Inflammatory macrophage treated with lipopolysaccharide for 1 hour (primary cell): Measurements from ENCODE around the gene OAS1.

ENCODE experiments used
- DNase-seq, 2 donors: peaks; one replicate each; pipeline ENCODE4 v3.0.0-alpha.2; 2020 to 2022

Gene OAS1

DNA sequence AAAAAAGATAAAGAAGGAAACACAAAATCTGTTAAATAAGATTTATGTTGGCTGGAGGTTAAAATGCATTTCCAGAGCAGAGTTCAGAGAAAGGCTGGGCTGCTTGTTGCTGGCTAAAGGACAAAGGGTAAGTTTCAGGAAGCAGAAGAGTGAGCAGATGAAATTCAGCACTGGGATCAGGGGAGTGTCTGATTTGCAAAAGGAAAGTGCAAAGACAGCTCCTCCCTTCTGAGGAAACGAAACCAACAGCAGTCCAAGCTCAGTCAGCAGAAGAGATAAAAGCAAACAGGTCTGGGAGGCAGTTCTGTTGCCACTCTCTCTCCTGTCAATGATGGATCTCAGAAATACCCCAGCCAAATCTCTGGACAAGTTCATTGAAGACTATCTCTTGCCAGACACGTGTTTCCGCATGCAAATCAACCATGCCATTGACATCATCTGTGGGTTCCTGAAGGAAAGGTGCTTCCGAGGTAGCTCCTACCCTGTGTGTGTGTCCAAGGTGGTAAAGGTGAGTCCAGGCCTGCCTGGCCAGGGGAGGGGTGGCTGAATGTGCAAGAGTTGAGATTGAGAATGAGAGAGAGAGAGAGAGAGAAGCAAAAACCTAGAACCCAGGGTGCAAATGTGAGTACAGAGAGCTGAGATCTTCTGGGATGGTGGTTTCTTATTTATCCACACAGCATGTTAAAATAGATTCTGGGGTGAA lies at the start of gene OAS1:
OAS1 (plus strand) TSS at position 251 of the 703 bp plus-strand sequence; CDS start at position 329, 78 bp downstream.
- peak; percentile 71 to 81 for DNase-seq

DNA sequence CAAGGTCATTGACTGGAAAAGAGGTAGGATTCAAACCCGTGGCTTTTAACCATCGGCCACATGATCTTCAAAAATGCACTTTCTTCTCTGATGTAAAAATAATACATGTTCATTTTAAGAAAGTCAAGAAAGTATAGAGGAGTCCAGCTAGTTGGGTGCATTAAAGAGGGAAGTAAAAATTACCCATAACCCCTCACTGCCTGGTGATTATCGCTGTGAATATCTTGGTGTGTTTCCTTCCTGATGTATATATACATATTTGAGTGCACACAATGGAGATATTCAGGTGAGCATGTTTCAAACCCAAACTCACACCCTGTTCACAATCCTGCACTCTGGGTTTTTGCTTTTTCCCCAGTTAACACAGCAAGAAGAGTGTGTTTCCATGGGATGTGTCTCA lies 47.5 kb upstream of the OAS1 start:
- no peak for DNase-seq

GRCh38 chr12:112860181-112860580 lies 46.6 kb upstream of the OAS1 start:
- no peak for DNase-seq

DNA sequence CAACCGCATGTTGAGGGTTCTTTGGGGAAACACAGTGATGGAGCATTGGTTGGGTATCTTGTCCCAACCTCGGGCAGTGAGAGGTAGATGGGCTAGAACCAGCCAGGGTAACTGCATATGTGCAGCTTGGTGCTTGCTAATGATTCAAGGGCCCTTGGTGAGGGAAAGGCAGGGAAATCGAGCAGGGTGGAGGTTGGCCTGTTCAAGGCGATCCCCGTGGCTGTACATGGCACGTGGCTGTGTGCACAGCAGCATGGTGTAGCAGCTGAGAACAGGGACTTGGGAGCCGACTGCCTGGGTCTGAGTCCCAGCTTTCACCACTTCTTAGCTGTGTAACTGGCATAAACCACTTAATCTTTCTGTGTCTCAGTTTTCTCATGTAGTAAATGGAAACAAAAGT lies 45.5 kb upstream of the OAS1 start:
- DNase-seq, result no peak

- no peak for DNase-seq
Measured at GRCh38 chr12:112862636-112863290, 44.0 kb upstream of the OAS1 start.

GRCh38 chr12:112868459-112869041 lies 38.2 kb upstream of the OAS1 start:
- DNase-seq, result no peak

GRCh38 chr12:112869091-112869490 lies 37.7 kb upstream of the OAS1 start:
- no peak for DNase-seq

- DNase-seq, result no peak
Measured at GRCh38 chr12:112869778-112870177, 37.0 kb upstream of the OAS1 start.

DNA sequence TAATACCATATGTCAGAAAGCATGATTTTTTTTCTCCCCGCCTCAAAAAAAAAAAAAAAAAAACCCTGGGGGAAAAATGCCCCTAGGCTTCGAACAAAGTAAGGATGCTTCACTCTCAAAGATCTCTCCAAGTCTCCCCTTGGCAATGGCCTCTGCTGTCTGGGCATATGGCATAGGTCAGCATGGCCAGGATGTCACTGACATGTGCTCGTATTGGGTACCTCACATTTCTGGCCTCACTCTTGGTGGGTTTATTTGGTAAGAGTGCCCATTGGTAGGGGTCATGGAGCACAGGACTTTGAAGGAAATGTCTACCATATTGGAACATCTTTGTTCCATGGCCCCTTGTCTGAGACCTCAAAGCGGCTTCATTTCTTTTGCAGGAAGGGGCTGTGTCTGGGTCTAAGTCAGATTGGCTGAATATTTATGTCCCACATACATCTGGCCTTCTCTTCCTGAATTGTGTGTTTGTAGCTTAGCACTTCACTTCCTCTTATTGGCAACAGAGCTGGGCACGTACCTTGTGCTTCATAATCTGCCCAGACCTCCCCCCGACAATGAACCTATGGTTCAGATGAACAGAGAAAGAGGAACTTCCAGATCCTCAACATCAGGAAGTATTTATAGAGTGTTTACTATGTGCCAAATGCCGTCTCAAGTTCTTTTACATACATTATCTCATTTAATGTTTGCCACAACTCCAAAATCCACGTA lies 36.3 kb upstream of the OAS1 start:
- DNase-seq, result peak; percentile 20 to 28

- no peak for DNase-seq
Measured at GRCh38 chr12:112875608-112876007, 31.2 kb upstream of the OAS1 start.

DNA sequence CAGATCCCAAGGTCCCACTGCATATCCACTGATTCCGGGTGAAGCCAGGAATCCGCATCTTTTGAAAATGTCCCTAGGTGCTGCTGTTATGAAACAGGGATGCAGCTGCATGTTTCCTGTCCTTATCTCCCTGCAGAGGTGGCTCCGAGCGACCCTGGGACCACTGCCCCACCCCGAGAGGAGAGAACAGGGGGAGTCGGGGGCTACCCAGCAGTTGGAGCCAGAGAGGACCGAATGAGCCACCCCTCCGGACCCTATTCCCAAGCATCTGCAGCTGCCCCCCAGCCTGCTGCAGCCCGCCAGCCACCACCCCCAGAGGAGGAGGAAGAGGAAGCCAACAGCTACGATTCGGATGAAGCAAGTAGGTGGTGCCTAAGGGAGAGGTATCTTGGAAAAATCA lies 30.3 kb upstream of the OAS1 start:
- no peak for DNase-seq

DNA sequence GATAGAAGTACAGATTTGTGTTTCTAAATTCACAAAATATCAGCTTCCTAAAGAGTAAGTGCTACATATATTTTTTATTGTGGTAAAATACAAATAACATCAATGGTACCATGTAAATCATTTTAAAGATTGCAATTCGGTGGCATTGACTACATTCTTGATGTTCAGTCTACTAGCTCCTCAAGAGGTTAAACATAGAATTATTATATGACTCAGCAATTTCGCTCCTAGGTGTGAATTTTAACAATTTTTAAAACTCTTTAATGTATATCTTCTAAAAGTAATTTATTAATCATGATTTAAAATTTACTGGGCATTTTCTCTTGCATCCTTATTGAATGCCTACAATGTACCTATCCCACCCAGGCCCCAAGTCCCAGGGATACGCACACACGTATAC lies 29.8 kb upstream of the OAS1 start:
- no peak for DNase-seq

DNA sequence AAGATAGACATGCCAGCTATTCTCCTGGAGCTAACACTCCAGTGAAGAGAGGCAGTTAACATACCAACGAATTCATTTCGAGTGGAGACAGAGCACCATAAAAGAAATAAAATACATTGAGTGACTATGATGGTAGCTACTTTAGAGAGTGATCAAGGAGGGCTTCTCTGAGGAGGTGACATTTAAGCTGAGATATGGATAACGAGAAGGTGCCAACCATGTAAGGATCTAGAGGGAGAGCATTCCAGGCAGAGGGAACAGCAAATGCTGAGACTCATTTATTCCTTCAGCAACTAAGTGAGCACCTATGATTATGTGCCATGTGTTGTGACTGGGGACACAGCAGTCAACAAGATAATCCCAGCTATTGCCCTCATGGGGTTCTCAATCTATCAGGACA lies 28.3 kb upstream of the OAS1 start:
- DNase-seq, result no peak

DNA sequence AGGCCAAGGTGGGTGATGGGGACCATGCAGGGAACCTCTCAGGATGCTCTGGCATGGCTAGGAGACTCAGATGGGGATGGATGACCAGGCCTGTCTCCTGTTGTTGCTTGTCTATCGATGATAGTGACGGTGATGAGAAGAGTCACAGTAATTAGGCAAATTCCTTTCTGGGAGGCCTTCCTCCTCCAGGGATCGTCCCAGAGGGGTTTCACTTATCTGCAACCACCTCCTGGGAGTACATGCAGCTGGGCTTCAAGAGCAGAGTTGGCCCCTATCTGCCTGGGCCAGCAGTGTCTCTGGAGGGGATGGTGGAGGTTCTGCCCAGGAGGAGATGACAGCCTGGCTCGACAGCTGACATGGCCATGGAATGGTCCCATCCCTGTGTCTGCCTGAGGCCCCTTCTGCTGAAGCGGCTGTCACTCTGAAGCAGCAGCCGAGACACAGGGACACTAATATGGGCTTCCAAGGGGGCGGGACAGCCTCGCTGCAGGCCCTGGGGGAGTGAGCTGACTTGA lies 27.5 kb upstream of the OAS1 start:
- DNase-seq, result no peak

- DNase-seq, result no peak
Measured at GRCh38 chr12:112881602-112882001, 25.2 kb upstream of the OAS1 start.

- DNase-seq, result peak; percentile 77 to 87
Measured at GRCh38 chr12:112885236-112885635, 21.5 kb upstream of the OAS1 start.

GRCh38 chr12:112887550-112887949 lies 19.2 kb upstream of the OAS1 start:
- peak; percentile 71 to 81 for DNase-seq

- no peak for DNase-seq
Measured at GRCh38 chr12:112891093-112892024, 15.4 kb upstream of the OAS1 start.

DNA sequence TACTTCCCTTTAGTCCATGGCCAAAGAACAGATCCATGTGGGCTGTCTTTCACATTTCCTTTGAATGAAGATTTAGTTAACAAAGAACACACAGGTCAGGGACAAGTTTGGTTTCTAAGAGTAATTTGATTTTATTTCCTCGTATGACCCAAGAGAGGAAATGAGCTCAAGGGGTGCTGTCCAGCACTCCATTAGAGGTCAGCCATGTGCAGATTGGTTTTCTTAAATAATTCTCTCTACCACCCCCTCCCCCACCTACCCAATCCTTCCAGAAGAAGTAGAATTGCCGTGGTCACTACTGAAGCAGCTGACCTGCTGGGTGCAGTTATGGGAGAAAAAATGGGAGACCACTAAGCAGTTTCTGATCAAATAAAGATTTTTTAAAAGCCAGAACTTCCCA lies 13.9 kb upstream of the OAS1 start:
- peak in 1 of 2 donors; percentile 44 for DNase-seq

GRCh38 chr12:112894128-112894527 lies 12.6 kb upstream of the OAS1 start:
- DNase-seq, result no peak

DNA sequence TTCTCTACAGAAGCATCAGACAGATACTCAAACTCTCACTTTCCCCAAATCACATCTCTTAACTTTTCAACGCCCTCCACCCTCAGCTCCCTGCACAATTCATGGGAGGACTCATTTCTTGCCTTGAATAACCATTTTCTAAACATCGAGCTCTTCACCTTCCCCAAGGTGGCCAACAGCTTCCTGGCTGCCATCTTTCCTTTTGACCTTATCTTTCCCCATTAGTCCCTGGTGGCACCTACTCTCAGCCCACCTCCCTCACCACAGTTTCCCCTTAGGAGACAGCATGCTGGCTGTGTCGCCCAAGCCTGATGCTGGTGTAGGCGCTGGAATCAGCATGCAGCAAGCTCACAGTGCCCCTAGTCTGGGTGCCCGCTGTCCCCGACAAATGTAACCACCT lies 8.4 kb upstream of the OAS1 start:
- no peak for DNase-seq
